Astrocyte (in vitro differentiated cells and primary cell): ENCODE measurements around the gene SCUBE1. TPM values are rescaled to one million over a fixed set of nuclear protein-coding genes. Genes with fewer than 3 reads are reported as not detected.
"Not testable (repeated sequence)": the region's sequence is repeated elsewhere in the genome, so short reads cannot be mapped to it uniquely, and the experiment has no call there.

ENCODE experiments used
- DNase-seq: peaks from one replicate; pipeline ENCODE4 v3.0.0-alpha.2; 2010; ENCODE audit warnings: low read depth
- FAIRE-seq: peaks from 2 replicates; lab custom pipeline; 2011; peaks lifted over from hg19 to GRCh38; lab: Jason Lieb, UNC
- H2AFZ ChIP-seq: 2 replicates; pipeline ENCODE4 v1.6.0; 2012; ENCODE audit warnings: low read depth, low read length, inconsistent platforms
- H3K27ac ChIP-seq: 2 replicates; pipeline ENCODE4 v1.5.1; 2011; ENCODE audit warnings: low read depth, low read length, inconsistent platforms
- H3K27me3 ChIP-seq: 2 replicates; pipeline ENCODE4 v1.6.0; 2011; ENCODE audit warnings: low read length, inconsistent platforms; ENCODE audit not compliant: insufficient read depth
- H3K36me3 ChIP-seq: 2 replicates; pipeline ENCODE4 v1.5.1; 2011; ENCODE audit warnings: low read length, inconsistent platforms; ENCODE audit not compliant: insufficient read depth
- H3K4me1 ChIP-seq: 2 replicates; pipeline ENCODE4 v1.5.1; 2011; ENCODE audit warnings: low read length, inconsistent platforms; ENCODE audit not compliant: insufficient read depth
- H3K4me2 ChIP-seq: 2 replicates; pipeline ENCODE4 v1.6.0; 2012; ENCODE audit warnings: low read length, inconsistent platforms
- H3K4me3 ChIP-seq: 2 replicates; pipeline ENCODE4 v1.5.1; 2011; ENCODE audit warnings: low read depth, mild to moderate bottlenecking, low read length, inconsistent platforms; ENCODE audit not compliant: insufficient read depth
- H3K79me2 ChIP-seq: 2 replicates; pipeline ENCODE4 v1.6.0; 2012; ENCODE audit warnings: mild to moderate bottlenecking, low read length, inconsistent platforms; ENCODE audit not compliant: insufficient read depth
- H3K9ac ChIP-seq: 2 replicates; pipeline ENCODE4 v1.6.0; 2012; ENCODE audit warnings: mild to moderate bottlenecking, low read length, inconsistent platforms
- H3K9me3 ChIP-seq: 2 replicates; pipeline ENCODE4 v1.5.1; 2012; ENCODE audit warnings: low read depth, mild to moderate bottlenecking, low read length, inconsistent platforms; ENCODE audit not compliant: insufficient read depth
- H4K20me1 ChIP-seq: 2 replicates; pipeline ENCODE4 v1.6.0; 2012; ENCODE audit warnings: low read length, inconsistent platforms; ENCODE audit not compliant: insufficient read depth
- H3K27ac Mint-ChIP-seq: one replicate; pipeline ENCODE4 v1.8.0; 2021; ENCODE audit warnings: mild to moderate bottlenecking, mixed read lengths; ENCODE audit not compliant: unreplicated experiment
- H3K27me3 Mint-ChIP-seq: one replicate; pipeline ENCODE4 v1.8.0; 2021; ENCODE audit warnings: low read depth, mixed read lengths; ENCODE audit not compliant: unreplicated experiment
- H3K36me3 Mint-ChIP-seq: one replicate; pipeline ENCODE4 v1.8.0; 2021; ENCODE audit warnings: low read depth, mixed read lengths; ENCODE audit not compliant: unreplicated experiment
- H3K4me1 Mint-ChIP-seq: one replicate; pipeline ENCODE4 v1.8.0; 2021; ENCODE audit warnings: low read depth, mixed read lengths; ENCODE audit not compliant: unreplicated experiment
- H3K4me3 Mint-ChIP-seq: one replicate; pipeline ENCODE4 v1.8.0; 2021; ENCODE audit warnings: mild to moderate bottlenecking, moderate library complexity, mixed read lengths; ENCODE audit not compliant: unreplicated experiment
- H3K9me3 Mint-ChIP-seq: one replicate; pipeline ENCODE4 v1.8.0; 2021; ENCODE audit warnings: mild to moderate bottlenecking, mixed read lengths; ENCODE audit not compliant: unreplicated experiment
- CTCF ChIP-seq: IDR thresholded peaks from 2 replicates; pipeline ENCODE4 v1.5.1; 2011; ENCODE audit warnings: low read depth, mild to moderate bottlenecking, inconsistent platforms, low read length, moderate library complexity; ENCODE audit not compliant: insufficient read depth
- EZH2 ChIP-seq: IDR thresholded peaks from 2 replicates; pipeline ENCODE4 v1.6.1; 2012; ENCODE audit warnings: mild to moderate bottlenecking, low read length, inconsistent platforms; ENCODE audit not compliant: insufficient read depth
- total RNA-seq: library from RNA; stranded (reverse); gene quantifications from 2 replicates; pipeline ENCODE4 v1.2.1, GENCODE V29; 2021

The SCUBE1 gene
- total RNA-seq, 1 donor from 2014 or later = 0.07 TPM

GRCh38 chr22:43287441-43287840 lies 55.7 kb downstream of the SCUBE1 start:
- Mint-ChIP-seq H3K27me3 (peaks cover 83% of the 10 kb centered on the region), H3K36me3 (no peaks in the 10 kb centered on the region), H3K4me3 (no peak overlapping the region), H3K4me1 (no peaks in the 10 kb centered on the region), H3K9me3 (no peaks in the 10 kb centered on the region), H3K27ac (no peak overlapping the region)
- H3K4me1 ChIP-seq = peaks cover 5% of the 10 kb centered on the region
- no peak overlapping the region for H3K27ac ChIP-seq
- no peak for TF ChIP-seq EZH2
- TF ChIP-seq CTCF = no peak
- no peak overlapping the region for H2AFZ ChIP-seq
- no peaks in the 10 kb centered on the region for H3K9me3 ChIP-seq
- H3K4me3 ChIP-seq = no peak overlapping the region
- H4K20me1 ChIP-seq = no peaks in the 10 kb centered on the region
- H3K36me3 ChIP-seq = no peaks in the 10 kb centered on the region
- FAIRE-seq (no peak), DNase-seq (no peak)
- H3K9ac ChIP-seq = no peak overlapping the region
- no peaks in the 10 kb centered on the region for H3K79me2 ChIP-seq
- H3K27me3 ChIP-seq = peaks cover 14% of the 10 kb centered on the region
- no peak overlapping the region for H3K4me2 ChIP-seq

- H3K27me3 Mint-ChIP-seq = peaks cover 73% of the 10 kb centered on the region
- FAIRE-seq = no peak
- DNase-seq = no peak
These were observed 61.8 kb downstream of the SCUBE1 start for GRCh38 chr22:43281394-43281793.

GRCh38 chr22:43280523-43280886 lies 62.7 kb downstream of the SCUBE1 start:
- H3K4me1 ChIP-seq, H3K27me3 ChIP-seq, DNase-seq, H3K27ac ChIP-seq, H3K36me3 Mint-ChIP-seq, H3K27ac Mint-ChIP-seq, H3K9me3 ChIP-seq, H3K9ac ChIP-seq, H2AFZ ChIP-seq, H3K4me3 ChIP-seq, H3K4me1 Mint-ChIP-seq, H3K4me2 ChIP-seq, H3K4me3 Mint-ChIP-seq, H3K36me3 ChIP-seq, H3K79me2 ChIP-seq, H4K20me1 ChIP-seq, H3K9me3 Mint-ChIP-seq, FAIRE-seq: not testable (repeated sequence)
- peaks cover 67% of the 10 kb centered on the region for H3K27me3 Mint-ChIP-seq

More at GRCh38 chr22:43281394-43281793, 61.8 kb downstream of the SCUBE1 start:
- H3K79me2 ChIP-seq = no peaks in the 10 kb centered on the region
- H3K4me1 Mint-ChIP-seq = peaks cover 2% of the 10 kb centered on the region
- H3K4me3 ChIP-seq = no peak overlapping the region
- H3K4me2 ChIP-seq = no peak overlapping the region
- H2AFZ ChIP-seq = no peak overlapping the region
- H3K27ac ChIP-seq = no peak overlapping the region
- no peak for TF ChIP-seq EZH2
- no peak for TF ChIP-seq CTCF
- no peaks in the 10 kb centered on the region for H4K20me1 ChIP-seq
- H3K36me3 Mint-ChIP-seq = no peaks in the 10 kb centered on the region
- H3K27me3 ChIP-seq = peaks cover 10% of the 10 kb centered on the region
- H3K9ac ChIP-seq = no peak overlapping the region
- H3K4me1 ChIP-seq = no peaks in the 10 kb centered on the region
- no peak overlapping the region for H3K27ac Mint-ChIP-seq
- no peaks in the 10 kb centered on the region for H3K9me3 Mint-ChIP-seq
- no peak overlapping the region for H3K4me3 Mint-ChIP-seq
- H3K9me3 ChIP-seq = no peaks in the 10 kb centered on the region
- no peaks in the 10 kb centered on the region for H3K36me3 ChIP-seq
